Neural cell (in vitro differentiated cells): ENCODE results near the gene PKNOX2. TPM values are rescaled to one million over a fixed set of nuclear protein-coding genes. Genes with fewer than 3 reads are reported as not detected.

Experiments used
- H2AFZ ChIP-seq: fragments of 200-600, 300-800 bp; sonication (generic), shearing (Covaris generic); 2 replicates; pipeline ENCODE4 v1.6.0; 2014; ENCODE audit warnings: low read depth, mild to moderate bottlenecking, antibody characterized with exemption, low read length, moderate library complexity
- H3F3A ChIP-seq: fragments of 200-600 bp; shearing (Covaris generic); 2 replicates; pipeline ENCODE4 v1.6.1; 2016; ENCODE audit warnings: mild to moderate bottlenecking, moderate library complexity, mixed read lengths, antibody characterized with exemption, low read length; ENCODE audit not compliant: insufficient read depth, poor library complexity, severe bottlenecking
- H3K27ac ChIP-seq: fragments of 200-600, 300-800 bp; sonication (generic), shearing (Covaris generic); 2 replicates; pipeline ENCODE4 v1.5.1; 2014; ENCODE audit warnings: mild to moderate bottlenecking, low read length, moderate library complexity
- H3K27me3 ChIP-seq: fragments of 300-800, 200-600 bp; sonication (generic), shearing (Covaris generic); 2 replicates; pipeline ENCODE4 v1.6.0; 2014; ENCODE audit warnings: mild to moderate bottlenecking, low read depth, low read length, moderate library complexity; ENCODE audit not compliant: insufficient read depth
- H3K36me3 ChIP-seq: fragments of 300-800, 200-600 bp; sonication (generic), shearing (Covaris generic); 2 replicates; pipeline ENCODE4 v1.5.1; 2014; ENCODE audit warnings: mild to moderate bottlenecking, antibody characterized with exemption, low read length, moderate library complexity; ENCODE audit not compliant: insufficient read depth
- H3K4me2 ChIP-seq: fragments of 300-800, 200-600 bp; sonication (generic), shearing (Covaris generic); 2 replicates; pipeline ENCODE4 v1.6.0; 2014; ENCODE audit warnings: mild to moderate bottlenecking, low read length
- H3K4me3 ChIP-seq: fragments of 300-800, 200-600 bp; sonication (generic), shearing (Covaris generic); 2 replicates; pipeline ENCODE4 v1.5.1; 2014; ENCODE audit warnings: mild to moderate bottlenecking, low read length, moderate library complexity
- H3K79me2 ChIP-seq: fragments of 200-600 bp; shearing (Covaris generic); replicated peaks from 2 replicates; pipeline ENCODE4 v1.6.0; 2014; ENCODE audit warnings: mild to moderate bottlenecking, low read length, moderate library complexity; ENCODE audit not compliant: insufficient read depth
- H3K9ac ChIP-seq: fragments of 300-800, 200-600 bp; sonication (generic), shearing (Covaris generic); 2 replicates; pipeline ENCODE4 v1.6.1; 2016; ENCODE audit warnings: mild to moderate bottlenecking, low read length, mixed read lengths
- H3K9me2 ChIP-seq: fragments of 200-600 bp; shearing (Covaris generic); 2 replicates; pipeline ENCODE4 v1.6.1; 2016; ENCODE audit warnings: mild to moderate bottlenecking, low read length, mixed read lengths; ENCODE audit not compliant: insufficient read depth
- H3K9me3 ChIP-seq: fragments of 200-600, 300-800 bp; sonication (generic), shearing (Covaris generic); 2 replicates; pipeline ENCODE4 v1.6.1; 2016; ENCODE audit warnings: mild to moderate bottlenecking, mixed run types, low read length, moderate library complexity, mixed read lengths
- H4K20me1 ChIP-seq: fragments of 200-600 bp; shearing (Covaris generic); 2 replicates; pipeline ENCODE4 v1.6.1; 2016; ENCODE audit warnings: mild to moderate bottlenecking, mixed run types; ENCODE audit not compliant: insufficient read depth
- EP300 ChIP-seq: fragments of 450-650 bp; conservative IDR thresholded peaks from 2 replicates; pipeline ENCODE4 v1.6.1; 2014; ENCODE audit warnings: antibody characterized with exemption, mild to moderate bottlenecking, moderate library complexity; ENCODE audit not compliant: poor library complexity, severe bottlenecking
- EZH2 ChIP-seq: fragments of 200-600, 300-800 bp; shearing (Covaris generic), sonication (generic); IDR thresholded peaks from 2 replicates; pipeline ENCODE4 v1.6.1; 2014; ENCODE audit warnings: antibody characterized with exemption, low read length, borderline replicate concordance, mild to moderate bottlenecking; ENCODE audit not compliant: insufficient read depth, poor library complexity, severe bottlenecking
- MXI1 ChIP-seq: fragments of 450-650 bp; conservative IDR thresholded peaks from 2 replicates; pipeline ENCODE4 v1.6.1; 2014; ENCODE audit warnings: antibody characterized with exemption, mild to moderate bottlenecking; ENCODE audit not compliant: poor library complexity, severe bottlenecking
- POLR2AphosphoS5 ChIP-seq: IDR thresholded peaks from 2 replicates; pipeline ENCODE4 v1.6.1; 2012
- RAD21 ChIP-seq: fragments of 450-650 bp; conservative IDR thresholded peaks from 2 replicates; pipeline ENCODE4 v1.6.1; 2014; ENCODE audit warnings: antibody characterized with exemption, mild to moderate bottlenecking, moderate library complexity
- SMC3 ChIP-seq: fragments of 450-650 bp; conservative IDR thresholded peaks from 2 replicates; pipeline ENCODE4 v1.6.1; 2014; ENCODE audit warnings: antibody characterized with exemption, mild to moderate bottlenecking, moderate library complexity; ENCODE audit not compliant: poor library complexity
- TAF1 ChIP-seq: IDR thresholded peaks from 2 replicates; pipeline ENCODE4 v1.6.1; 2012; ENCODE audit warnings: low read depth
- polyA plus RNA-seq: library from polyadenylated mRNA; depleted of rRNA; stranded (reverse); fragments of >200 nt; gene quantifications from 2 replicates; pipeline ENCODE4 v1.2.3, GENCODE V29; 2014
- TF ChIP-seq, protein P1 (sequence below): IDR thresholded peaks from 2 replicates; pipeline ENCODE4 v1.6.1; 2012; ENCODE audit warnings: borderline replicate concordance
- TF ChIP-seq, protein P2 (sequence below): fragments of 450-650 bp; IDR thresholded peaks from 2 replicates; pipeline ENCODE4 v1.5.1; 2014; ENCODE audit warnings: antibody characterized with exemption, mild to moderate bottlenecking, moderate library complexity; ENCODE audit not compliant: poor library complexity, severe bottlenecking

PKNOX2 gene
- polyA plus RNA-seq, 1 donor from 2014 or later: 0.99 TPM

DNA sequence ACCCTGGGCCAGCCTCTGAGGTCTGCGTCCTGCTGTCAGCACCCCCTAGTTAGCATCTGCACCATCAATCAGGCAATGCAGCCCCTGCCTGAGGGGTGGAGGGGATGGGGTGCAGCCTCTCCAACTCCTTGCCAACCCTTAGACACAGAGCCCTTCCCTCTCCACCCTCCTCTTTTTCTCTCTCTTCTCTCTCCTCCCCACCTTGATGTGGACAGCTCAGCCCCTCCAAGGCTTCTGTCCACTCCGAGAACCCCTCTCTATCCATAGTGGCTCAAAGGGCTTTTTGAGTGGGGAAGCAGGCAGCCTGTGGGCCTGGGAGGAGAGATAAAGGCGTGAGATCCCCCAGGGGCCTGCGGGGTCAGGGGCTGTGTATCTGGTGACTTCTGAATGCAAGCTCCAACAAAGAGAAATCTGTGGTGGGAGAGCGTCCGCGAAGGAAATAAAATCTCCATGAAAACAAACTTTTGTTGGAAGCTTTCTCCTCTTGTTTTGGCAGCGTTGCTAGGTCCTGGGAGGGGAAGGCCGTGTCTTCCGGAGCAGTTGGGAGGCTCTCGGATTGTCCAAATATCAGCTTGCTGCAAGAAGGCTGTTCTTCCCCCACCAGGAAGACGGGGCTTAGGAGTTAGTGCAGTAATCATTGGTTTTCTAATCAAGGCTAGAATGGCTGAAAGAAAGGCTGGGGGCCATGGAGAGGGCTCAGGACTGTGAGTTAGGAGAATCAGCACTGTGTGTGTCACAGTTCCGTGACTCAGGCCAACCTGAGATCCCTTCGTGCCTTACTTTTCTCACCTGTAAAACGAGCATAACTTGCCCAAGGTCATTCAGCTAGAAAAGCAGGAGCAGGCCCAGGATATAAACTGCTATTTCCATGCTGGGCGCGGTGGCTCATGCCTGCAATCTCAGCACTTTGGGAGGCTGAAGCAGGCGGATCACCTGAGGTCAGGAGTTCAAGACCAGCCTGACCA, 50.3 kb downstream of the PKNOX2 start:
- Histone ChIP-seq H3K9me3 (no peaks in the 10 kb centered on the region), H3K27me3 (no peaks in the 10 kb centered on the region), H3K4me3 (no peak overlapping the region), H3K4me2 (no peak overlapping the region), H3K9ac (no peak overlapping the region), H3K36me3 (no peaks in the 10 kb centered on the region), H3K27ac (no peak overlapping the region), H3F3A (no peaks in the 10 kb centered on the region), H3K79me2 (no peaks in the 10 kb centered on the region), H4K20me1 (no peaks in the 10 kb centered on the region), H2AFZ (no peak overlapping the region), H3K9me2 (no peaks in the 10 kb centered on the region)
- TF ChIP-seq EZH2 (no peak), SMC3 (no peak), EP300 (no peak), TAF1 (no peak), MXI1 (no peak), POLR2AphosphoS5 (no peak), RAD21 (no peak)
- TF ChIP-seq, protein P1, sequence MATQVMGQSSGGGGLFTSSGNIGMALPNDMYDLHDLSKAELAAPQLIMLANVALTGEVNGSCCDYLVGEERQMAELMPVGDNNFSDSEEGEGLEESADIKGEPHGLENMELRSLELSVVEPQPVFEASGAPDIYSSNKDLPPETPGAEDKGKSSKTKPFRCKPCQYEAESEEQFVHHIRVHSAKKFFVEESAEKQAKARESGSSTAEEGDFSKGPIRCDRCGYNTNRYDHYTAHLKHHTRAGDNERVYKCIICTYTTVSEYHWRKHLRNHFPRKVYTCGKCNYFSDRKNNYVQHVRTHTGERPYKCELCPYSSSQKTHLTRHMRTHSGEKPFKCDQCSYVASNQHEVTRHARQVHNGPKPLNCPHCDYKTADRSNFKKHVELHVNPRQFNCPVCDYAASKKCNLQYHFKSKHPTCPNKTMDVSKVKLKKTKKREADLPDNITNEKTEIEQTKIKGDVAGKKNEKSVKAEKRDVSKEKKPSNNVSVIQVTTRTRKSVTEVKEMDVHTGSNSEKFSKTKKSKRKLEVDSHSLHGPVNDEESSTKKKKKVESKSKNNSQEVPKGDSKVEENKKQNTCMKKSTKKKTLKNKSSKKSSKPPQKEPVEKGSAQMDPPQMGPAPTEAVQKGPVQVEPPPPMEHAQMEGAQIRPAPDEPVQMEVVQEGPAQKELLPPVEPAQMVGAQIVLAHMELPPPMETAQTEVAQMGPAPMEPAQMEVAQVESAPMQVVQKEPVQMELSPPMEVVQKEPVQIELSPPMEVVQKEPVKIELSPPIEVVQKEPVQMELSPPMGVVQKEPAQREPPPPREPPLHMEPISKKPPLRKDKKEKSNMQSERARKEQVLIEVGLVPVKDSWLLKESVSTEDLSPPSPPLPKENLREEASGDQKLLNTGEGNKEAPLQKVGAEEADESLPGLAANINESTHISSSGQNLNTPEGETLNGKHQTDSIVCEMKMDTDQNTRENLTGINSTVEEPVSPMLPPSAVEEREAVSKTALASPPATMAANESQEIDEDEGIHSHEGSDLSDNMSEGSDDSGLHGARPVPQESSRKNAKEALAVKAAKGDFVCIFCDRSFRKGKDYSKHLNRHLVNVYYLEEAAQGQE: no peak
- TF ChIP-seq, protein P2, sequence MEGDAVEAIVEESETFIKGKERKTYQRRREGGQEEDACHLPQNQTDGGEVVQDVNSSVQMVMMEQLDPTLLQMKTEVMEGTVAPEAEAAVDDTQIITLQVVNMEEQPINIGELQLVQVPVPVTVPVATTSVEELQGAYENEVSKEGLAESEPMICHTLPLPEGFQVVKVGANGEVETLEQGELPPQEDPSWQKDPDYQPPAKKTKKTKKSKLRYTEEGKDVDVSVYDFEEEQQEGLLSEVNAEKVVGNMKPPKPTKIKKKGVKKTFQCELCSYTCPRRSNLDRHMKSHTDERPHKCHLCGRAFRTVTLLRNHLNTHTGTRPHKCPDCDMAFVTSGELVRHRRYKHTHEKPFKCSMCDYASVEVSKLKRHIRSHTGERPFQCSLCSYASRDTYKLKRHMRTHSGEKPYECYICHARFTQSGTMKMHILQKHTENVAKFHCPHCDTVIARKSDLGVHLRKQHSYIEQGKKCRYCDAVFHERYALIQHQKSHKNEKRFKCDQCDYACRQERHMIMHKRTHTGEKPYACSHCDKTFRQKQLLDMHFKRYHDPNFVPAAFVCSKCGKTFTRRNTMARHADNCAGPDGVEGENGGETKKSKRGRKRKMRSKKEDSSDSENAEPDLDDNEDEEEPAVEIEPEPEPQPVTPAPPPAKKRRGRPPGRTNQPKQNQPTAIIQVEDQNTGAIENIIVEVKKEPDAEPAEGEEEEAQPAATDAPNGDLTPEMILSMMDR: no peak

DNA sequence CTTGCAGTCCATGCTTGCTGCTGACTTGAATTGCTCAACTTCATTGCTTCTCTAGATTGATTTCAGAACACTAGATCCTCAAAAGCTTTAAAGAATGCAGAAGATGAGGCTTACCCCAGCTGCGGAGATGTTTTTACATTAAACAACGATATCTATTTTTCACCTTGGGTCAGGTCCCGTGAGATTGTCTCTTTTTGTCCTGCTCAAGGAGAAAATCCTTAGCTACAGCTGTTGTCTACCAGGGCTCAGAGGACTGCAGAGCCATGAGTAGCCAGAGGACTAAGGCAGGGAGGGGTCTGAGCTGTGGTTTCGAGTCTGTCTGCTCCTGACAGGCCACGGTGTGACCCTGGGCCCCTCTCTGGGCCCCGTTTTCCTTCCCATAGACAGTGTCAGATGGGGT, 51.4 kb downstream of the PKNOX2 start:
- Histone ChIP-seq H3K4me2 (no peak overlapping the region), H3K27me3 (no peaks in the 10 kb centered on the region), H2AFZ (no peak overlapping the region), H3K36me3 (no peaks in the 10 kb centered on the region), H3F3A (no peaks in the 10 kb centered on the region), H3K4me3 (no peak overlapping the region), H3K27ac (no peak overlapping the region), H3K9ac (no peak overlapping the region), H4K20me1 (no peaks in the 10 kb centered on the region), H3K9me2 (no peaks in the 10 kb centered on the region), H3K79me2 (no peaks in the 10 kb centered on the region), H3K9me3 (no peaks in the 10 kb centered on the region)
- TF ChIP-seq, protein P2: no peak
- no peak for TF ChIP-seq MXI1
- TF ChIP-seq RAD21: no peak
- TF ChIP-seq TAF1: no peak
- TF ChIP-seq, protein P1: no peak
- no peak for TF ChIP-seq POLR2AphosphoS5
- TF ChIP-seq EZH2: no peak
- TF ChIP-seq SMC3: no peak
